ENCODE data around the gene ARRB2.
"Not testable (repeated sequence)": the region's sequence is repeated elsewhere in the genome, so short reads cannot be mapped to it uniquely, and the experiment has no call there.

ARRB2 gene

DNA sequence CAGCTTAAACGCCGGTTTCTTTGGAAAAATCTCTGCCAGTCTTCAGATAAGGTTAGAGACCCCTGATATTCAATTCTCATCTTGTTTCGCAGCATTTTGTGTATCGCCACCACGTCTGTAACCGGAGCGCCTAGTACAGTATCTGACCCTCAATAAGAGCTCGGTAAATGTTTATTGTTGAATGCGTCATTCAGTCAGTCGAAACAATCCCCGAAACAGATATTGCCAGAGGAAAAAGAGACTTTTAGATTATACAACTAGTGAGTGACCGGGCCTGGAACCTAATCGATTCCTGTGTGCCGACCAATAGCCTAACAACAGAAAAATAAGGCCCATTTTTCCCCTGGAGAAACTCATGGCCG lies 7.1 kb upstream of the ARRB2 start:
- DNase-seq: no peak

- DNase-seq: not testable (repeated sequence)
These were observed 5.9 kb upstream of the ARRB2 start for GRCh38 chr17:4704574-4704907.

- no peak for DNase-seq
These were observed 5.4 kb upstream of the ARRB2 start for GRCh38 chr17:4704991-4705390.

- DNase-seq: no peak
These were observed 4.3 kb upstream of the ARRB2 start for GRCh38 chr17:4706121-4706520.

GRCh38 chr17:4708436-4708835 lies 2.0 kb upstream of the ARRB2 start:
- DNase-seq: no peak

- no peak for DNase-seq
These were observed 532 bp downstream of the ARRB2 start for GRCh38 chr17:4710693-4711634.

DNA sequence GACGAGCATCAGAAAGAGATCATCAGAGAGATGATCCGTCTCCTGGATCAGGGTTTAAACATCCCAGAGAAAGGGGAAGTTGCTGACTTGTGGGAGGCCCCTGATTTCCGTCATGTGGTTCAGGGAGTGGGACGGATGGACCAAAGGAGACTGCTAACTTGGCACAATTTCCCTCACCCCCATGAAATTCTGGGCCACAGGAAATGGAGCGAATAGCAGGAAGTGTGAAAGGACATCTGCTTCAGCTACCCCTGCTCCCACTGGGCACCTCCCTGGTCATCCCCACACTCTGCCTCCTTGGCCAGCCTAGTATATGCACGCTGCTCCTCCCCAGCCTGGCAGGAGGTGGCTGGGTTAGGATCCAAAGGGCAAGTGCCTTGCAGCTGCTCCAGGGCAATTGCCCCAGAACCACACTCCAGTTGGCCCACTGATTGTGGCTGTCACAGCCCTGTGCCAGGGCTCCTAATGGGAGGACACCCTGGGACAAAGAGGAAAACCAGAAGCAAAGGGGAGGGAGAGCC lies 1.3 kb downstream of the ARRB2 start:
- no peak for DNase-seq

- no peak for DNase-seq
These were observed 2.1 kb downstream of the ARRB2 start for GRCh38 chr17:4712526-4712925.

DNA sequence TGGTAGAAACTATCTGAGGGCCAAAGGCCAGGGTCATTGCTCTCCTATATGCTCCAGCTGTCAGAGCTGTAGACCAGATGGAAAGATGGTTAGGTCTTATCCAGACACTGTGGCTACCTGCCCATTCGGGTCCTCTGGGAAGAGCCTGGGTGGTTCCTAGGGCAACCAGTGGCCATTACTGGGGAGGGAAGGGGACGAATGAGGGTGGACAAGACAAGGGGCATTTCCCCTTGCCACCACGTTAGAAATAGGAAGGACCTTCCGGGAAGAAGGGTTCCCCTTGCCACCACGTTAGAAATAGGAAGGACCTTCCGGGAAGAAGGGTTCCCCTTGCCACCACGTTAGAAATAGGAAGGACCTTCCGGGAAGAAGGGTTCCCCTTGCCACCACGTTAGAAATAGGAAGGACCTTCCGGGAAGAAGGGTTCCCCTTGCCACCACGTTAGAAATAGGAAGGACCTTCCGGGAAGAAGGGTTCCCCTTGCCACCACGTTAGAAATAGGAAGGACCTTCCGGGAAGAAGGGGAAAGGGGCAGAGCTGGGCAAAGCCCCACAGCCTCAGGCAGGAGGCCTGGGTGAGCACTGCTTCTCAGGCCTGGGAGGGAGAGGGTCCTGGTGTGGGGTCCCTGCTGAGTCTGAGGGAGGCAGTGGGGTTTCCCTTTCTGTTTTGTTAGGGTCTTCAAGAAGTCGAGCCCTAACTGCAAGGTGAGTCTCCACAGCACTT lies 4.1 kb downstream of the ARRB2 start:
- not testable (repeated sequence) for DNase-seq

GRCh38 chr17:4715063-4715744 lies 4.8 kb downstream of the ARRB2 start:
- no peak for DNase-seq

DNA sequence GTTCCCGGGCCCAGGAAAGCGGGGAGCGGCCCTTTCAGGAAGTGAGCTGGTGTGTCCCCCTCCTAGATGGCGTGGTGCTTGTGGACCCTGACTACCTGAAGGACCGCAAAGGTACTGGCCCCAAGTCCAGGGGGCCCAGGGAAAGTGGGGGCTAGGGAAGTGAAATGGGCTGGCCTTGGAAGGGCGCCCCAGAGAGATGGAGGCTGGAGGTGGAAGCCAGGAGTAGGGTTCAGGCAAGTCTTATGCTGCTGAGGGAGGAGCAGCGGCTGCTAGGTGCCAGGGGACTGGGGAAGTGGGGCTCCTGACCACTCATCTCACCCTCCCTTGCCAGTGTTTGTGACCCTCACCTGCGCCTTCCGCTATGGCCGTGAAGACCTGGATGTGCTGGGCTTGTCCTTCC lies 5.6 kb downstream of the ARRB2 start:
- no peak for DNase-seq

- DNase-seq: no peak
These were observed 7.4 kb downstream of the ARRB2 start for GRCh38 chr17:4717791-4718190.

GRCh38 chr17:4718276-4718675 lies 7.8 kb downstream of the ARRB2 start:
- DNase-seq: no peak

DNA sequence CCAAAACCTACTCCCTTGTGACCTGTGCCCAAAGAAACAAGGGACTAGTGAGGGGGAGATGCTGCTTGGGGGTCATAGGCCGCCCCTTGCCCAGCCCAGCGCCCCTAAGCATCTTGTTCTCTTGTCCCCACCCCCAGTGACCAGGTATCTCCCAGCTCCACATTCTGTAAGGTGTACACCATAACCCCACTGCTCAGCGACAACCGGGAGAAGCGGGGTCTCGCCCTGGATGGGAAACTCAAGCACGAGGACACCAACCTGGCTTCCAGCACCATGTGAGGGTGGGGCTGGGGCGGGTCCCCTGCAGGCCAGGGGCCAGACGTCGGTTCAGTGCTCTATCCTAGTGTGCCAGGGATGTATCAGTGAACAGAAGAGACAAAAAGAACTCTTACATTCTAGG lies 8.7 kb downstream of the ARRB2 start:
- no peak for DNase-seq

GRCh38 chr17:4719684-4720221 lies 9.3 kb downstream of the ARRB2 start:
- no peak for DNase-seq

- DNase-seq: no peak
These were observed 10.4 kb downstream of the ARRB2 start for GRCh38 chr17:4720787-4721186.

DNA sequence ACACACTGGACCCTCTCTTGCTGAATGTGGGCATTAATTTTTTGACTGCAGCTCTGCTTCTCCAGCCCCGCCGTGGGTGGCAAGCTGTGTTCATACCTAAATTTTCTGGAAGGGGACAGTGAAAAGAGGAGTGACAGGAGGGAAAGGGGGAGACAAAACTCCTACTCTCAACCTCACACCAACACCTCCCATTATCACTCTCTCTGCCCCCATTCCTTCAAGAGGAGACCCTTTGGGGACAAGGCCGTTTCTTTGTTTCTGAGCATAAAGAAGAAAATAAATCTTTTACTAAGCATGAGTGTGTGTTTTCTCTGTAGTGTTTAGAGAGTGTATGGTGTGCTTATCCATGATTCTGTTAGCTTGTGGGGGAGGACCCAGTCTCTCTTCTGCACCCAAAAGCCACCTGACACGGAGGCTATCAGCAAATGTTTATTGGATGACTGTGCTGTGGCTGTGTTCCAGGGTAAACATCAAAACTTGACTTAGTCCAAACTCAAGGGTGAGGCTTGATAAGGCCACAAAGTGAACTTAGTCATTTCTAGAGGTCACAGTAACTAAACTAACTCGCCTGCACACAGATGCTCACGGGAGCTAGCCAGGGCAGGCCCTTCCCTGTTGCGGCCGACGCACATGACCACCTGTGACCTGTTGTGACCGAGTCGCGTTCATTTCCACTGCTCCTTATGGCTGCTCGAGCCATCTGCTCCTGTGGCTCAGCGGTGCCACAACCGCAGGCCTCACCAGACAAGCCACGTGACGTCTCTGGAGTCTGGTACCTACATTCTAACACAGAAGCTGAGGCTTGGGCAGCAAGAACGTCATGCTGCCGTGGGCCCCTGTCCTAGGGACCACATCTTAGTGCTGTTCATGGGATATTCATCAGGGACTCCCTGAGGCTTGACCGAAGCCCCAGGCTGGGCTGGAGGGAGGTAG lies 11.0 kb downstream of the ARRB2 start:
- no peak for DNase-seq

GRCh38 chr17:4722678-4723240 lies 12.3 kb downstream of the ARRB2 start:
- no peak for DNase-seq

- DNase-seq: no peak
These were observed 14.2 kb downstream of the ARRB2 start for GRCh38 chr17:4724650-4725049.

DNA sequence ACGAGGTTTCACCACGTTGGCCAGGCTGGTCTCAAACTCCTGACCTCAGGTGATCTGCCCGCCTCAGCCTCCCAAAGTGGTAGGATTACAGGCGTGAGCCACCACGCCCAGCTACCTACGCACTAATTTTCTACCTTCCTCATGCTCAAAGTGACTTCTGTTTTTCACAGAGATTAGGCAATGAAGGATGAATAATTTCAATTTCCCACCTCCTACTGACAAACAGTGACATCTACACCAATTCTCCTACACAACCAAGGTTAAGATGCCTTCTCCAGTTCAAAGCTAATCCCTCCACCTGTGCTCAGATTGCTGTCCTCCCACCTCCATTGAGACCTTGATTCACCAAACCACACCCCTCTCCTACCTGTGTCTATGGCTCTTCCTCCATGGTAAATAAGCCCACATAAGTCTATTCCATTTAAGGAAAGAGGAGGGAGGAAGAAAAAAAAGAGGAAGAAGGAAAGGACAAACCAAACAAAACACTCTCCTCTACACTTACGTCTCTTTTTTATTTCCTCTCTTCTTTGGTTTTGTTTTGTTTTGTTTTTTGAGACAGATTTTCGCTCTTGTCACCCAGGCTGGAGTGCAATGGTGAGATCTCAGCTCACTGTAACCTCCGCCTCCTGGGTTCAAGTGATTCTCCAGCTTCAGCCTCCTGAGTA lies 15.3 kb downstream of the ARRB2 start:
- DNase-seq: no peak

DNA sequence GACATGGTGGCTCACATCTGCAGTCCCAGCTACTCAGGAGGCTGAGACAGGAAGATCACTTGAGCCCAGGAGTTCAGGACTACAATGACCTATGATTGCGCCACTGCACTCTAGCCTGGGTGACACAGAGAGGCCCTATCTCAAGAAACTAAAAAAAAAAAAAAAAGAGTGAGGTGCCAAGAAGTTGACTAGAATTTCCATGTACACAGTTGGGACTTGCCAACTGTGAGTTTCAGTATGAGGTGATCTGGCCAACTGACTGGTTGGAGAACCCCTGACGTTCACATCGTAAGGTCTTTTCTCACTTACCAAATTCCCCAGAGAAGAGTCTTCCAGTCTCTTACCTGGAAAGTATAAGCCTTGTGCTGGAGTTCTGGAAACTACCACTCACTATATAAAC lies 17.7 kb downstream of the ARRB2 start:
- no peak for DNase-seq
